ENCODE measurements around the gene SLC12A1.

SLC12A1 gene

DNA sequence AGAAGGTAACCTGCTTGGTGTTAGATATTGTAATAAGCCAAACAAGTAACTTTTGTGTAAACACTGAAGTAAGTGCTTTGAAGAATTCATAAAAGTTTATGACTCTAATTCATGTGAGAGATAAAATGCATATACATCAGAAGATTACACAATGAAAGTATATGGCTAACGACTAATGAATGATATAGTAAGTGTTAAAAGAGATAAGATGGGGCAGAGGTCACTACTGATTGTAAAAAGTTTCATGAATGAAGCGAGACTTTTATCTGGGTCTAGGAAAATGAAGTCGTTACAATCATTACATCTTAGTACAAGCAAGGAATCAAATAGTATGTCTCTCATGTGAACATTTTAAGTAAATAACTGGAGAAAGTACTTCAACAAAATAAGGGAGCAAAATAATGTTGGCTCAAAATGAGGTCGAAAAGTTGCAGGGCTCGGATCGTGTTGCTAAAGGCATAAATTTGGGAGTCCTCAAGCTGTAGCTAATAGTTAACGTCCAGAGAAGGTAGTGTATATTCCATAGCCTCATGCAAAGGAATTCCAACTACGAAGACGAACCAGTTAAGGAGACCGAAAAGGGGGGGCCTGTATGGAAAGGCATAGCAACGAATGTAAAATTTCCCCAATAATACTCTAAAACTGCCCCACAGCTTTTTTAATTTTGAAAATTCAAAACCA, 124.1 kb downstream of the SLC12A1 start:
- H3K27me3 ChIP-seq (ENCODE audit: control insufficient read depth, insufficient read depth, low read length) = no peaks in the 10 kb centered on the region
- peaks cover 22% of the 10 kb centered on the region for H3K4me1 ChIP-seq (ENCODE audit: control insufficient read depth, insufficient read depth, low read length)
- peak overlapping the region; percentile 91 for H3K27ac ChIP-seq (ENCODE audit: low read depth, low read length)
- H3K9ac ChIP-seq (ENCODE audit: low read depth, low read length) = peak overlapping the region; percentile 98
- peak overlapping the region; percentile 72 for H3K4me3 ChIP-seq (ENCODE audit: low read depth, low read length)
- H3K9me3 ChIP-seq (ENCODE audit: control insufficient read depth, insufficient read depth, low read length) = no peaks in the 10 kb centered on the region
- peaks cover 16% of the 10 kb centered on the region for H3K36me3 ChIP-seq (ENCODE audit: control insufficient read depth, insufficient read depth, low read length)

- Histone ChIP-seq H3K36me3 (ENCODE audit: control insufficient read depth, insufficient read depth, low read length) (peaks cover 24% of the 10 kb centered on the region), H3K9me3 (ENCODE audit: control insufficient read depth, insufficient read depth, low read length) (no peaks in the 10 kb centered on the region), H3K4me1 (ENCODE audit: control insufficient read depth, insufficient read depth, low read length) (peaks cover 22% of the 10 kb centered on the region), H3K4me3 (ENCODE audit: low read depth, low read length) (peak within 1 kb of the TSS; percentile 72), H3K27me3 (ENCODE audit: control insufficient read depth, insufficient read depth, low read length) (no peaks in the 10 kb centered on the region), H3K27ac (ENCODE audit: low read depth, low read length) (peak within 1 kb of the TSS; percentile 91), H3K9ac (ENCODE audit: low read depth, low read length) (peak within 1 kb of the TSS; percentile 98)
These were observed 125.0 kb downstream of the SLC12A1 start, which contains the start of gene DUT for GRCh38 chr15:48330855-48331795. TSS of gene DUT (plus strand) at chr15:48331429. CDS start at chr15:48331516, 87 bp downstream.

DNA sequence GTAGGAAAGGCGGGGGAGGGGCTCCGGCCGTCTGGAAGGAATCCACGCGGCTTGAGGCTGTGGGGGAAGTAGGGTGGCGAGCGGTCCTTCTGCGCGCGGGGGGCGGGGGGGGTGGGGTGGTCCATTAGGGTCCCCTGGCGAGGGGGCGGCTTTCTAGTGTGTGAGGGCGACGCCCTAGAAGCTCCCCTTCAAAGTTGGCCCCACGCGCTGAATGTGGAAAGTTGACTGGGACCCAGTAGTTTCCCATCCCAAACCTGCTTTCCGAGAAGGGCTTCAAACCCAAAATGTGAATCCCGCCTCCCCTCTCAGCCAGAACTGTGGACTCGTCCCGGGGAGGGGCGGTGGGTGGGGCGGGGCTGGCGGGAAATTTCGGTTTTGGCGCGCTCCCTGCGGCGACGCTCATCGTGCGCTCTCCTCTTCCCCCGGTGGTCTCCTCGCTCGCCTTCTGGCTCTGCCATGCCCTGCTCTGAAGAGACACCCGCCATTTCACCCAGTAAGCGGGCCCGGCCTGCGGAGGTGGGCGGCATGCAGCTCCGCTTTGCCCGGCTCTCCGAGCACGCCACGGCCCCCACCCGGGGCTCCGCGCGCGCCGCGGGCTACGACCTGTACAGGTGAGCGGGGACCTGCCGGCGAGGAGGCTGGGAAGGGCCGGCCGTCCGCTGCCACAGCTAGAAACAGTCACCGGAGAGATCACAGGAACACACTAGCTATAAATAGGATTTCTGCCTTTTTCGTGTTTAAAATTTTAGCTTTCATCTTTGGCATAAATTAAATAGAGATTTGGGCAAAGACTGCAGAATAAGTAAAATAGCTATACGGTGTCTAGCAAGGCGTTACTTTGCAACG, 125.9 kb downstream of the SLC12A1 start:
- no peaks in the 10 kb centered on the region for H3K27me3 ChIP-seq (ENCODE audit: control insufficient read depth, insufficient read depth, low read length)
- H3K4me1 ChIP-seq (ENCODE audit: control insufficient read depth, insufficient read depth, low read length) = peaks cover 22% of the 10 kb centered on the region
- peak overlapping the region; percentile 98 for H3K9ac ChIP-seq (ENCODE audit: low read depth, low read length)
- H3K36me3 ChIP-seq (ENCODE audit: control insufficient read depth, insufficient read depth, low read length) = peaks cover 33% of the 10 kb centered on the region
- no peaks in the 10 kb centered on the region for H3K9me3 ChIP-seq (ENCODE audit: control insufficient read depth, insufficient read depth, low read length)
- H3K4me3 ChIP-seq (ENCODE audit: low read depth, low read length) = peak overlapping the region; percentile 72
- peak overlapping the region; percentile 91 for H3K27ac ChIP-seq (ENCODE audit: low read depth, low read length)

DNA sequence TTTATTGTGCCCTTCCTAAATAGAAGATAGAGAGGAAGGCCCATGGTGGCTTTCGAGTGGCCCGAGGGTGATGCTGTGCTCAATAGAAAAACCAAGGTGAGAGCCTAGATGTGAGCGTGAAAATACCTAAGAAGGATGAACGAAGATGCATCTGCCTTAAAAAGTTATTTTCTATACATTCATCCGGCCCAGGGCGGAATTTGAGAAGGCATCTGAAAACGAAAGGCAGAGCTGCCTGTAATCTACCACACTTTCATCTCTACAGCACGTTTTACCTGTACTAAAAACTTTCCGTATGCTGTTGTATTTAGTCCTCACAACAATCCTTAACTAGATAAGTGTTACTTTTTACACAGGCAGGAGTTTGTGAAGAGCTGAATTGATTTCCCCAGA, 126.5 kb downstream of the SLC12A1 start:
- peaks cover 22% of the 10 kb centered on the region for H3K4me1 ChIP-seq (ENCODE audit: control insufficient read depth, insufficient read depth, low read length)
- H3K36me3 ChIP-seq (ENCODE audit: control insufficient read depth, insufficient read depth, low read length) = peaks cover 39% of the 10 kb centered on the region
- peak overlapping the region; percentile 72 for H3K4me3 ChIP-seq (ENCODE audit: low read depth, low read length)
- H3K9ac ChIP-seq (ENCODE audit: low read depth, low read length) = peak overlapping the region; percentile 98
- no peaks in the 10 kb centered on the region for H3K27me3 ChIP-seq (ENCODE audit: control insufficient read depth, insufficient read depth, low read length)
- H3K27ac ChIP-seq (ENCODE audit: low read depth, low read length) = peak overlapping the region; percentile 91
- H3K9me3 ChIP-seq (ENCODE audit: control insufficient read depth, insufficient read depth, low read length) = no peaks in the 10 kb centered on the region

DNA sequence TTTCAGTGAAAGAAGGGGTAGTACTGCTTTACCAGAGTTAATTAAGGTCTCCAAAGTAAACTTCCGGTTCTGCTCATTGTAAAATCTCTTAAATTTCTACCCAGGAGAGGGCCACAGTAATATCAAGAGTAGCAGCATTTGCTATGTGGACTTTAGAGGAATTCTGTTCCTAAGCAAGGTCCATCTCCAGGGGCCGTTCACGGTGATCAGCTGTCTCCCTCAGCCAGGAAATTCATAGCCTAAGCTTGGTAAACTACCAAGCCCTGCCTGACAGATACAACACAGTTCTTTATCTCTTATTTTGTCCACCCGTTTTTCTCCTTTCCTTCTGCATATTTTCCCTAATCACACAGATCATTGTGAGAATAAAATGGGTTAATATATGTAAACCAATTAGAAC, 127.4 kb downstream of the SLC12A1 start:
- peaks cover 22% of the 10 kb centered on the region for H3K4me1 ChIP-seq (ENCODE audit: control insufficient read depth, insufficient read depth, low read length)
- H3K27me3 ChIP-seq (ENCODE audit: control insufficient read depth, insufficient read depth, low read length) = no peaks in the 10 kb centered on the region
- peak overlapping the region; percentile 72 for H3K4me3 ChIP-seq (ENCODE audit: low read depth, low read length)
- H3K9ac ChIP-seq (ENCODE audit: low read depth, low read length) = 0 out of 2 replicates have a peak overlapping the region, but pooled peaks have one; percentile 10
- peaks cover 48% of the 10 kb centered on the region for H3K36me3 ChIP-seq (ENCODE audit: control insufficient read depth, insufficient read depth, low read length)
- no peaks in the 10 kb centered on the region for H3K9me3 ChIP-seq (ENCODE audit: control insufficient read depth, insufficient read depth, low read length)
- peak overlapping the region; percentile 24 for H3K27ac ChIP-seq (ENCODE audit: low read depth, low read length)

DNA sequence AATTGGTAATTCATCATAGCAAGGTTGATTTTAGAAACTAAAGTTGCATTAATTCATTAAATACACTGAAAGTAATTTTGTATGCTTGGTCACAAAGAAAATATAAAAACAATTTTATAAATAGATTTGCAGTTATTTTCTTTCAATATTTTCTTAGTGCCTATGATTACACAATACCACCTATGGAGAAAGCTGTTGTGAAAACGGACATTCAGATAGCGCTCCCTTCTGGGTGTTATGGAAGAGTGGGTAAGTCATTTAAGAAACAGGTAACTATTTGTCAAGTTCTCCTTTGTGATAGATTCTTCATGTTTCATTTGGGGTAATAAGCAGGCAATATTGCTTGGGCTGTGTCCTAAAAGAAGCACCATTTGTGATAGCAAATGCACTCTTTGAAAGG, 128.2 kb downstream of the SLC12A1 start:
- Histone ChIP-seq H3K9ac (ENCODE audit: low read depth, low read length) (no peak overlapping the region), H3K27me3 (ENCODE audit: control insufficient read depth, insufficient read depth, low read length) (no peaks in the 10 kb centered on the region), H3K27ac (ENCODE audit: low read depth, low read length) (no peak overlapping the region), H3K4me3 (ENCODE audit: low read depth, low read length) (peak overlapping the region; percentile 72), H3K4me1 (ENCODE audit: control insufficient read depth, insufficient read depth, low read length) (peaks cover 22% of the 10 kb centered on the region), H3K36me3 (ENCODE audit: control insufficient read depth, insufficient read depth, low read length) (peaks cover 56% of the 10 kb centered on the region), H3K9me3 (ENCODE audit: control insufficient read depth, insufficient read depth, low read length) (no peaks in the 10 kb centered on the region)

DNA sequence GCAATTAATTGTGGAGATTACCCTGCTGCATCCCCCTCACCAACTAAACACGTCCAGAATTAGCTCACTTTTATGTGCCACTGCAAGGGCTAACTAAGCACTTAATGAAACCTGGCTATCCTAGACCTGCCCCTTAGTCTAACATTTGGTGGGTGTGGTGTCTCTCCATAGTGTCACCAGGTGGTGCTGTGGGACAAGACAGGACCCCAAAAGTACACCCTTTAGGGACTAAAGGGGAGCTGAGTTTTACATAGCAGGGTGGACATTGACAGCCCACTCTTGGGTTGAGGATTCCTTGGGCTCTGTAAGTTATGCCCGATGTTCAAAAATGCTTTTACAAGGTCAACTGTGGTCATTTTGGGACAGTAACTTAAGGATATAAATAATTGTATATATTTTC, 130.8 kb downstream of the SLC12A1 start:
- Histone ChIP-seq H3K36me3 (ENCODE audit: control insufficient read depth, insufficient read depth, low read length) (peaks cover 82% of the 10 kb centered on the region), H3K27me3 (ENCODE audit: control insufficient read depth, insufficient read depth, low read length) (no peaks in the 10 kb centered on the region), H3K4me1 (ENCODE audit: control insufficient read depth, insufficient read depth, low read length) (peaks cover 15% of the 10 kb centered on the region), H3K27ac (ENCODE audit: low read depth, low read length) (no peak overlapping the region), H3K4me3 (ENCODE audit: low read depth, low read length) (no peak overlapping the region), H3K9ac (ENCODE audit: low read depth, low read length) (no peak overlapping the region), H3K9me3 (ENCODE audit: control insufficient read depth, insufficient read depth, low read length) (no peaks in the 10 kb centered on the region)

GRCh38 chr15:48337607-48338006, 131.5 kb downstream of the SLC12A1 start:
- Histone ChIP-seq H3K4me3 (ENCODE audit: low read depth, low read length) (no peak overlapping the region), H3K27me3 (ENCODE audit: control insufficient read depth, insufficient read depth, low read length) (no peaks in the 10 kb centered on the region), H3K9me3 (ENCODE audit: control insufficient read depth, insufficient read depth, low read length) (no peaks in the 10 kb centered on the region), H3K27ac (ENCODE audit: low read depth, low read length) (no peak overlapping the region), H3K36me3 (ENCODE audit: control insufficient read depth, insufficient read depth, low read length) (peaks cover 89% of the 10 kb centered on the region), H3K4me1 (ENCODE audit: control insufficient read depth, insufficient read depth, low read length) (peaks cover 15% of the 10 kb centered on the region), H3K9ac (ENCODE audit: low read depth, low read length) (no peak overlapping the region)

DNA sequence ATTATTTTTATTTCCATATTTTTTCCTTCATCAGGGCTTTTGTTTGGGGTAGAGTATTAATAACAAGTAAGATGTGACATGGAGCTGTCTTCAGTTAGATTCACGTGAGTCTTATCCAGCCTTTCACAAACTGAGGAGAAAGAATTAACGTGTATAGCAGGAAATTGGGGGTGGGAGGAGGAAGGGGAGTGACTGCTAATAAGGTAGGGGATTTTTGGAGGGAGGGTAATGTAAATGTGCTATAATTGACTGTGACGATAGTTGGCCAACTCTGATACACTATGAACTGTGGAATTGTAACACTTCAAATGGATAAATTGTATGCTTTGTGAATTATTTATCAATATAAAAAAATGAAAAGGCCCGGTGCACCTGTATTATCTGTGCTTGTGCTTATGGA, 134.0 kb downstream of the SLC12A1 start:
- H3K9me3 ChIP-seq (ENCODE audit: control insufficient read depth, insufficient read depth, low read length) = no peaks in the 10 kb centered on the region
- no peak overlapping the region for H3K4me3 ChIP-seq (ENCODE audit: low read depth, low read length)
- no peak overlapping the region for H3K9ac ChIP-seq (ENCODE audit: low read depth, low read length)
- no peaks in the 10 kb centered on the region for H3K27me3 ChIP-seq (ENCODE audit: control insufficient read depth, insufficient read depth, low read length)
- H3K27ac ChIP-seq (ENCODE audit: low read depth, low read length) = no peak overlapping the region
- no peaks in the 10 kb centered on the region for H3K4me1 ChIP-seq (ENCODE audit: control insufficient read depth, insufficient read depth, low read length)
- H3K36me3 ChIP-seq (ENCODE audit: control insufficient read depth, insufficient read depth, low read length) = peaks cover 87% of the 10 kb centered on the region

DNA sequence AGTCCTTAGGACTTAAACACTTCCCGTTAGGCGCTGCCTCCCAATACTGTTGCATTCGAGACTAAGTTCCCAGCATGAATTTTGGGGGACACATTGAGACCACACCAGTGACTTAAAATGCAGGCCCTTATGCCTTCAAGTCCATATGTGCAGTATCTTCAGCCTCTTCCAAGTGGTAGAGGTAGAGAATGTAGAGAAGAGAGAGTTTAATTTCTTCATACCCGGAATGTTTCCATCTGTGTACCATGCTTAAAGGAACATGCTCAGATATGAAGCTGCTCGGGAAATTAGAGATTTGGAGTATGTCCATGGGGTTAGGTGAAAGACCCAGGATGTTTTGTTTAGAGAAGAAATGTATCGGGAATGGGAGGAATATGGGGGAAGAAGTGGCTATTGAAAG, 137.8 kb downstream of the SLC12A1 start:
- H3K27ac ChIP-seq (ENCODE audit: low read depth, low read length) = no peak overlapping the region
- H3K27me3 ChIP-seq (ENCODE audit: control insufficient read depth, insufficient read depth, low read length) = no peaks in the 10 kb centered on the region
- H3K4me3 ChIP-seq (ENCODE audit: low read depth, low read length) = no peak overlapping the region
- H3K4me1 ChIP-seq (ENCODE audit: control insufficient read depth, insufficient read depth, low read length) = peaks cover 7% of the 10 kb centered on the region
- H3K9ac ChIP-seq (ENCODE audit: low read depth, low read length) = no peak overlapping the region
- peaks cover 50% of the 10 kb centered on the region for H3K36me3 ChIP-seq (ENCODE audit: control insufficient read depth, insufficient read depth, low read length)
- H3K9me3 ChIP-seq (ENCODE audit: control insufficient read depth, insufficient read depth, low read length) = no peaks in the 10 kb centered on the region

Measured in HUES48 (cell line).